Measurements from ENCODE around the gene NKD1.

NKD1 gene

GRCh38 chr16:50697881-50698767 lies 149.9 kb downstream of the NKD1 start:
- peak; percentile 43 for DNase-seq

All from CD4-positive, alpha-beta T cell treated with Interleukin-15 for 1 hour (primary cell).